Measurements from ENCODE around the gene GUCA2B. TPM values are rescaled to one million over a fixed set of nuclear protein-coding genes. Genes with fewer than 3 reads are reported as not detected.

GUCA2B gene
- total RNA-seq, 1 donor from 2014 or later, result not detected

GRCh38 chr1:42201986-42202385, 48.8 kb downstream of the GUCA2B start:
- H3K27ac Mint-ChIP-seq, result no peak overlapping the region
- no peaks in the 10 kb centered on the region for H3K27me3 Mint-ChIP-seq (ENCODE audit: low read depth)
- H3K4me3 Mint-ChIP-seq, result no peak overlapping the region
- H3K4me1 Mint-ChIP-seq, result peaks cover 18% of the 10 kb centered on the region
- DNase-seq (ENCODE audit: low spot score in 2 of 2, unreplicated experiment in 2 of 2), result no peak
- peaks cover 28% of the 10 kb centered on the region for H3K9me3 Mint-ChIP-seq
- H3K36me3 Mint-ChIP-seq, result peaks cover 58% of the 10 kb centered on the region
- TF ChIP-seq, protein P1, sequence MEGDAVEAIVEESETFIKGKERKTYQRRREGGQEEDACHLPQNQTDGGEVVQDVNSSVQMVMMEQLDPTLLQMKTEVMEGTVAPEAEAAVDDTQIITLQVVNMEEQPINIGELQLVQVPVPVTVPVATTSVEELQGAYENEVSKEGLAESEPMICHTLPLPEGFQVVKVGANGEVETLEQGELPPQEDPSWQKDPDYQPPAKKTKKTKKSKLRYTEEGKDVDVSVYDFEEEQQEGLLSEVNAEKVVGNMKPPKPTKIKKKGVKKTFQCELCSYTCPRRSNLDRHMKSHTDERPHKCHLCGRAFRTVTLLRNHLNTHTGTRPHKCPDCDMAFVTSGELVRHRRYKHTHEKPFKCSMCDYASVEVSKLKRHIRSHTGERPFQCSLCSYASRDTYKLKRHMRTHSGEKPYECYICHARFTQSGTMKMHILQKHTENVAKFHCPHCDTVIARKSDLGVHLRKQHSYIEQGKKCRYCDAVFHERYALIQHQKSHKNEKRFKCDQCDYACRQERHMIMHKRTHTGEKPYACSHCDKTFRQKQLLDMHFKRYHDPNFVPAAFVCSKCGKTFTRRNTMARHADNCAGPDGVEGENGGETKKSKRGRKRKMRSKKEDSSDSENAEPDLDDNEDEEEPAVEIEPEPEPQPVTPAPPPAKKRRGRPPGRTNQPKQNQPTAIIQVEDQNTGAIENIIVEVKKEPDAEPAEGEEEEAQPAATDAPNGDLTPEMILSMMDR (IDR thresholded peaks at IDR 0.05; ENCODE audit: unreplicated experiment), result no peak

Other genes starting within 250 kb of the GUCA2B start
- gene HIVEP3, start 234.5 kb upstream of the GUCA2B start, total RNA-seq, result 8.5 to 9.0 TPM (median 8.9 TPM) in 3 replicates
- not detected in 3 replicates for gene GUCA2A, start 11.3 kb downstream of the GUCA2B start, total RNA-seq
- gene FOXJ3, start 181.8 kb downstream of the GUCA2B start, total RNA-seq, result 79.7 to 82.2 TPM (median 81.6 TPM) in 3 replicates
- 0.20 to 0.31 TPM (median 0.20 TPM) in 3 replicates for gene RIMKLA, start 227.4 kb downstream of the GUCA2B start, total RNA-seq